ENCODE results near the gene MAPRE3. TPM values are rescaled to one million over a fixed set of nuclear protein-coding genes. Genes with fewer than 3 reads are reported as not detected.

The MAPRE3 gene
- total RNA-seq, 4 donors from 2014 or later: 23.8 to 63.6 (median 35.7) TPM

DNA sequence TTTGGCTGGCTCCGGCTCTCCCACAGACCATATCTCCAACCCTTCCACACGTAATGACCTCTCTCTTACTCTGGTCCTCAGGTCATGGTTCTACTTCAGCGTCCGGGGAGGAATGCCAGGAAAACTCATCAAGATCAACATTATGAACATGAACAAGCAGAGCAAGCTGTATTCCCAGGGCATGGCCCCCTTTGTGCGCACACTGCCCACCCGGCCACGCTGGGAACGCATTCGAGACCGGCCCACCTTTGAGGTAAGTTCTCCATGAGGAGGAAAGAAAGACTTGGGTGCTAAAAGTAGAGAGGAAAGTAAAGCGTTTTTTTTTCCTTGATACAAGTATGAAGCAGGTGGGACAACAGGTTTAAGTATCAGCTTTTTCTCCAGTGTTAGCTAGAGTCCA is 82.9 kb downstream of the MAPRE3 start:
- H3K4me3 ChIP-seq (ENCODE audit: low read depth, poor library complexity, severe bottlenecking): no peak overlapping the region
- WGBS, 2 donors: 84 to 89% methylated on average over 11 of the region's 11 CpGs
- intact Hi-C loops (cut with DNase I; ENCODE audit: low total_unique reads): no loop called here
- DNase-seq (ENCODE audit: low spot score in 2 of 2): no peak
- TF ChIP-seq POLR2A (IDR thresholded peaks at IDR 0.05) (no peak), CTCF (IDR thresholded peaks at IDR 0.05) (no peak)

- no peak overlapping the region for H3K4me3 ChIP-seq (ENCODE audit: low read depth, poor library complexity, severe bottlenecking)
- intact Hi-C loops (cut with DNase I; ENCODE audit: low total_unique reads): no loop called here
- TF ChIP-seq POLR2A (IDR thresholded peaks at IDR 0.05) (no peak), CTCF (IDR thresholded peaks at IDR 0.05) (no peak)
- 77 to 84% methylated on average over 8 of the region's 8 CpGs for WGBS, 2 donors
- no peak for DNase-seq (ENCODE audit: low spot score in 2 of 2)
Observed at GRCh38 chr2:27053776-27054175, 83.3 kb downstream of the MAPRE3 start.

DNA sequence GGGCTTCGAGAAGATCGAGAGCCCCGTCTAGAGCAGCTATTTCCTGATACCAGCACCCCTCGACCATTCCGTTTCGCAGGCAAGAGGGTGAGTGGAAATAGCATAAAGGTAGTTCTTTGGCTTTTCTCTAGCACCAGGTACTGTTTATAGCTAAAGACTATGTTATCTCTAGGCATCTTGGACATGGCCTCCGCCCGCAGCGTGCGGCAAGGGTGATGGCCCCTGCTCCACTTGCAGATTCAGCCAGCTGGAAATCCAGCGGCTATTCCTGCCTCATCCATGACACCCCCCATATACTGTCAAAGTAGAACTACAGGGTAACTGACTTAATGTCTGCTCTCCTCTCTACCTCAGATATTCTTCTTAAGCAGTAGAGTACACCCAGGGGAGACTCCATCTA is 84.3 kb downstream of the MAPRE3 start:
- no peak overlapping the region for H3K4me3 ChIP-seq (ENCODE audit: low read depth, poor library complexity, severe bottlenecking)
- no peak for DNase-seq (ENCODE audit: low spot score in 2 of 2)
- no peak for TF ChIP-seq POLR2A (IDR thresholded peaks at IDR 0.05)
- TF ChIP-seq CTCF (IDR thresholded peaks at IDR 0.05): no peak
- WGBS, 2 donors: 94 to 96% methylated on average over 11 of the region's 11 CpGs
- intact Hi-C loops (cut with DNase I; ENCODE audit: low total_unique reads): no loop called here

DNA sequence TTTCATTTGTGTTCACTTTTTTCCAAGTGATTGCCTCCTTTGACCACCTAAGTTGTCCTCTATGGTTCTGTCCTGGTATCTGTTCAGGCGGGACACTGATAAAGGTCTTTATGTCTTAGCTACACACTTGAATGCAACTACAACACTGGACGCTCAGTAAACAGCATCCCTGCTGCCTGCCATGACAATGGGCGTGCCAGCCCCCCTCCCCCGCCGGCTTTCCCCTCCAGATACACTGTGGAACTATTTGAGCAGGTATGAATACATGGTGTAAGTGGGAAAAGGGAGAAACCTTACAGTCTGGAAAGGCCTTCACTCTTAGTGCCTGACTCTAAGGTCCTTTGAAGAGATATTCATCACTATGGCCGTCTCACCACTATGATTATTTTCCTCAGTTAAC is 86.7 kb downstream of the MAPRE3 start:
- H3K4me3 ChIP-seq (ENCODE audit: low read depth, poor library complexity, severe bottlenecking): no peak overlapping the region
- 88 to 89% methylated on average over 6 of the region's 6 CpGs for WGBS, 2 donors
- TF ChIP-seq CTCF (IDR thresholded peaks at IDR 0.05): no peak
- no peak for TF ChIP-seq POLR2A (IDR thresholded peaks at IDR 0.05)
- intact Hi-C loops (cut with DNase I; ENCODE audit: low total_unique reads): no loop called here
- no peak for DNase-seq (ENCODE audit: low spot score in 2 of 2)

DNA sequence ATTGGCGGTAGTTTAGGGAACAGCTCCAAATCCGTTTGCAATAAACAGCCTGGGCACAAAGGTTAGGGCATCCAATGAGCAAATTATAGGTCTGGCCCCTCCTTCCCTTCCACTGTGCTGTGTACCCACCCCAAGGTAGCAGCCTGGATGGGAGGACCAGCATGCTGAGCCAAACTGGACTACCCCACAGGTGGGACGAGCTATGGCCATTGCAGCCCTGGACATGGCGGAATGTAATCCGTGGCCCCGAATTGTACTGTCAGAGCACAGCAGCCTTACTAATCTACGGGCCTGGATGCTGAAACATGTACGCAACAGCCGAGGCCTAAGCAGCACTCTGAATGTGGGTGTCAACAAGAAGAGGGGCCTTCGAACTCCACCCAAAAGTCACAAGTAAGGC is 87.8 kb downstream of the MAPRE3 start:
- 92 to 93% methylated on average over 10 of the region's 10 CpGs for WGBS, 2 donors
- DNase-seq (ENCODE audit: low spot score in 2 of 2): no peak
- H3K4me3 ChIP-seq (ENCODE audit: low read depth, poor library complexity, severe bottlenecking): no peak overlapping the region
- TF ChIP-seq POLR2A (IDR thresholded peaks at IDR 0.05) (no peak), CTCF (IDR thresholded peaks at IDR 0.05) (no peak)
- intact Hi-C loops (cut with DNase I; ENCODE audit: low total_unique reads): no loop called here

GRCh38 chr2:27059141-27059820 is 88.8 kb downstream of the MAPRE3 start:
- 81 to 86% methylated on average over 15 of the region's 15 CpGs for WGBS, 2 donors
- no peak overlapping the region for H3K4me3 ChIP-seq (ENCODE audit: low read depth, poor library complexity, severe bottlenecking)
- TF ChIP-seq POLR2A (IDR thresholded peaks at IDR 0.05): no peak
- TF ChIP-seq CTCF (IDR thresholded peaks at IDR 0.05): no peak
- DNase-seq (ENCODE audit: low spot score in 2 of 2): no peak
- intact Hi-C loops (cut with DNase I; ENCODE audit: low total_unique reads): no loop called here
